GM12892 (cell line): Measurements from ENCODE around the gene GTF2H1.

ENCODE experiments used
- POLR2AphosphoS5 ChIP-seq: IDR thresholded peaks from 2 replicates; pipeline ENCODE4 v1.6.1; 2011; ENCODE audit warnings: low read depth, low read length, control low read depth
- TAF1 ChIP-seq: IDR thresholded peaks from 2 replicates; pipeline ENCODE4 v1.6.1; 2011; ENCODE audit warnings: low read depth, mild to moderate bottlenecking, control low read depth, low read length, borderline replicate concordance

DNA sequence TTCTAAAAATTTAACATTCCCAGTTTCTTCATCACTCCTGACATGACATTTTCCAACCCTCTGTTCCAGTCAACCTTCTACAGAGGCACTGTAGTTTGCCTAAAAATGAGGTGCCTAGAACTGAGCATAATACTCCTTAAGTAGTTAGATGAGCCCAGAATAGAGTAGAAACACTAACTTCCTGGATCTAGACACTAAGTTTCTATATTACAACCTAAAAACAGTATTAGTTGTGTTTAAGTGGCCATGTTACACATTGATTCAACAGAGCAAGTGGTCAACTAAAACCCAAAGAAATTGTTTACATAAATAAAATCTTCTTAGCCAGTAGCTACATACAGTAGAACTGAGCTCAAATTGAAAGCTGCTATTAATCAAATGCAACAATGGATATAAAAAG, 1.8 kb upstream of the GTF2H1 start:
- TF ChIP-seq POLR2AphosphoS5 = no peak
- no peak for TF ChIP-seq TAF1
